Heart left ventricle (tissue), 13 donors: Measurements from ENCODE around the gene AJM1.

Experiments
- POLR2A ChIP-seq, 2 donors: fragments of 450-650 bp; IDR thresholded peaks; one replicate each; pipeline ENCODE4 v1.6.1; 2017; ENCODE audit warnings: antibody characterized with exemption in 2 of 2, mild to moderate bottlenecking in 2 of 2, moderate library complexity in 2 of 2
- TF ChIP-seq, protein P1 (sequence below), 12 donors: fragments of 200-600 bp; sonication (generic) in 4 of 12; IDR thresholded peaks; one replicate each; pipeline versions ENCODE4 v1.5.0 to v1.8.0; 2018 to 2022; ENCODE audit warnings: antibody characterized with exemption in 12 of 12, mild to moderate bottlenecking in 5 of 12
- donor health status: ischemic (EF 13 %, LVEDD 7.1; RV severe dilation, severe dysfunction).
- donor health status: DM: no; HTN: yes; CAD: no.
- donor health status: DM: no; HTN: no; CAD: no.
- donor health status: ischemic (EF 25% LVEDD 6.9; RV normal size, moderate dysfunction).
- donor health status: ischemic (EF 25% LVEDD 5.7; RV mildly dilated, moderate dysfunction).
- donor health status: ischemic (EF 35%, LVEDD 5.7; RV mildly dilated, moderate dysfunction).
- donor health status: nonischemic (EF 11% LVEDD 7.7; RV severe dilation, severe dysfunction).
- donor health status: DM: yes; HTN: yes; CAD: no.
- donor health status: PGD.
- donor health status: ischemic (EF 29% LVEDD 5.4; RV normal size, mild dysfunction).
- donor health status: nonischemic (EF 23%, LVEDD 6.1; RV moderate dilation, normal function).

DNA sequence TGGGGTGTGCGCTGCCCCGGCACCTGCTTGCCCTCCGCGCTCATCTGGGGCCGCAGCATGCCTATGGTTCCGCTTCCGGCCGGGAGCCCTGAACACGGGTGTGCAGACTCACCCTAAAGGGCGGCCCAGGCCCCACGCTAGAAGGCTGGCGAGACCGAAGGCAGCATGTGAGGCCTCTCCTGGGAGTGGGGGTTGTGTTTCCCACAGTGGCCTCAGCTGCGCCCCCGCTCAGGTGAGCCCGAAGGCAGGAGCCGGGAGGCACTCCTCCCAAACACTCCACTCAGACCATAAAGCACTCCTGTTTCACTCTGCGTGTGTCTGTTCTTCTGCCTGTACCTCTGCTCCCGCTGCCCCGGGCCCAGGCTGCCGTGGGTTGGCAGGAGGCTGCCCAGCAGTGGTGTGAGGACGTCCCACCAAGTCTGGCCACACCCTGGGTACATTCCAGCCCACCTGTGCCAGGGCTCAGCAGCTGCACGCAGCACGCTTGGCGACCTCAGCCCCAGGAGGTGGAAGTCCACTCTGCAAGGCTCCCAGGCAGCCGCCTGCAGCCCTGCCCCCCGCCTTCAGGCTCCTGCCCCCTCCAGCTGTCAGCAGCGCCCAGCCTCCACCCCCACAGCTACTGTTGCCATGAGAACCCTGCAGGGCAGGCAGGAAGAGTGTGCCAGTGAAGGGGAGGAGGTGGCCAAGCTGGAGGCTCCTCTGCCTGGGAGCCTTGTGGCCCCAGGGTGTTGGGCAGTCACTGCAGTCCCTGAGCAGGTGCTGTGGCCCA is 1.2 kb upstream of the AJM1 start:
- TF ChIP-seq, protein P1, sequence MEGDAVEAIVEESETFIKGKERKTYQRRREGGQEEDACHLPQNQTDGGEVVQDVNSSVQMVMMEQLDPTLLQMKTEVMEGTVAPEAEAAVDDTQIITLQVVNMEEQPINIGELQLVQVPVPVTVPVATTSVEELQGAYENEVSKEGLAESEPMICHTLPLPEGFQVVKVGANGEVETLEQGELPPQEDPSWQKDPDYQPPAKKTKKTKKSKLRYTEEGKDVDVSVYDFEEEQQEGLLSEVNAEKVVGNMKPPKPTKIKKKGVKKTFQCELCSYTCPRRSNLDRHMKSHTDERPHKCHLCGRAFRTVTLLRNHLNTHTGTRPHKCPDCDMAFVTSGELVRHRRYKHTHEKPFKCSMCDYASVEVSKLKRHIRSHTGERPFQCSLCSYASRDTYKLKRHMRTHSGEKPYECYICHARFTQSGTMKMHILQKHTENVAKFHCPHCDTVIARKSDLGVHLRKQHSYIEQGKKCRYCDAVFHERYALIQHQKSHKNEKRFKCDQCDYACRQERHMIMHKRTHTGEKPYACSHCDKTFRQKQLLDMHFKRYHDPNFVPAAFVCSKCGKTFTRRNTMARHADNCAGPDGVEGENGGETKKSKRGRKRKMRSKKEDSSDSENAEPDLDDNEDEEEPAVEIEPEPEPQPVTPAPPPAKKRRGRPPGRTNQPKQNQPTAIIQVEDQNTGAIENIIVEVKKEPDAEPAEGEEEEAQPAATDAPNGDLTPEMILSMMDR (IDR thresholded peaks at IDR 0.05), result no peak
- no peak for TF ChIP-seq POLR2A (IDR thresholded peaks at IDR 0.05)
